GM23248 (cell line): ENCODE results near the gene CPT1C. TPM values are rescaled to one million over a fixed set of nuclear protein-coding genes. Genes with fewer than 3 reads are reported as not detected.

Experiments used
- DNase-seq: peaks from one replicate; pipeline ENCODE4 v3.0.0-alpha.2; 2015
- H2AFZ ChIP-seq: fragments of 200-600 bp; sonication (generic); 2 replicates; pipeline ENCODE4 v1.6.1; 2016; ENCODE audit warnings: antibody characterized with exemption
- H3F3A ChIP-seq: fragments of 200-600 bp; sonication (generic); 2 replicates; pipeline ENCODE4 v1.6.1; 2016; ENCODE audit warnings: mild to moderate bottlenecking, antibody characterized with exemption, mixed run types; ENCODE audit not compliant: insufficient read depth
- H3K27ac ChIP-seq: fragments of 200-600 bp; sonication (generic); 2 replicates; pipeline ENCODE4 v1.5.1; 2016; ENCODE audit warnings: mild to moderate bottlenecking
- H3K27me3 ChIP-seq: fragments of 200-600 bp; sonication (generic); replicated peaks from 2 replicates; pipeline ENCODE4 v1.6.1; 2016; ENCODE audit warnings: mild to moderate bottlenecking; ENCODE audit not compliant: insufficient read depth
- H3K36me3 ChIP-seq: fragments of 200-600 bp; sonication (generic); 2 replicates; pipeline ENCODE4 v1.6.1; 2016; ENCODE audit warnings: low read depth, mild to moderate bottlenecking
- H3K4me1 ChIP-seq: fragments of 200-600 bp; sonication (generic); 2 replicates; pipeline ENCODE4 v1.6.1; 2016; ENCODE audit warnings: mild to moderate bottlenecking; ENCODE audit not compliant: insufficient read depth
- H3K4me2 ChIP-seq: fragments of 200-600 bp; sonication (generic); one replicate; pipeline ENCODE4 v1.6.1; 2016; ENCODE audit warnings: mild to moderate bottlenecking; ENCODE audit not compliant: unreplicated experiment
- H3K4me3 ChIP-seq: fragments of 200-600 bp; sonication (generic); 2 replicates; pipeline ENCODE4 v1.5.1; 2016; ENCODE audit warnings: mild to moderate bottlenecking
- H3K79me2 ChIP-seq: fragments of 200-600 bp; sonication (generic); 2 replicates; pipeline ENCODE4 v1.6.1; 2016; ENCODE audit warnings: mild to moderate bottlenecking; ENCODE audit not compliant: insufficient read depth
- H3K9ac ChIP-seq: fragments of 200-600 bp; sonication (generic); 2 replicates; pipeline ENCODE4 v1.6.1; 2016; ENCODE audit warnings: mild to moderate bottlenecking
- H3K9me2 ChIP-seq: fragments of 200-600 bp; sonication (generic); 2 replicates; pipeline ENCODE4 v1.6.1; 2016; ENCODE audit warnings: mixed run types, mild to moderate bottlenecking, moderate library complexity; ENCODE audit not compliant: insufficient read depth
- H3K9me3 ChIP-seq: fragments of 200-600 bp; sonication (generic); one replicate; pipeline ENCODE4 v1.6.1; 2017; ENCODE audit warnings: low read depth
- H4K20me1 ChIP-seq: fragments of 200-600 bp; sonication (generic); 2 replicates; pipeline ENCODE4 v1.6.0; 2016; ENCODE audit not compliant: insufficient read depth
- EZH2 ChIP-seq: fragments of 200-600 bp; sonication (generic); IDR thresholded peaks from 2 replicates; pipeline ENCODE4 v1.6.1; 2018; ENCODE audit warnings: antibody characterized with exemption, mild to moderate bottlenecking; ENCODE audit not compliant: insufficient read depth, poor library complexity, severe bottlenecking
- EZH2phosphoT487 ChIP-seq: fragments of 200-600 bp; sonication (generic); IDR thresholded peaks from 2 replicates; pipeline ENCODE4 v1.6.1; 2018; ENCODE audit warnings: antibody characterized with exemption, moderate library complexity, mild to moderate bottlenecking, low read depth; ENCODE audit not compliant: insufficient read depth
- WGBS, 2 experiments: methylation state at CpG; one replicate each; pipeline ENCODE4 v1.1.6; 2015 to 2017; ENCODE audit warnings: low lambda C conversion rate in 2 of 2, low coverage in 1 of 2; ENCODE audit errors: missing lambda C conversion rate in 2 of 2; 5-methylcytosine and 5-hydroxymethylcytosine counted together
- in situ Hi-C: fragments of 300-500 bp; cut with MboI; formaldehyde crosslinking; loops from 2 replicates; pipeline ENCODE4 v1.15.0; 2020
- polyA plus RNA-seq: library from polyadenylated mRNA; unstranded; fragments of >200 nt; fragmentation: Nextera tagmentation; extraction: Ambion mirVana; gene quantifications from 2 replicates; pipeline ENCODE4 v1.2.1, GENCODE V29; 2016
- total RNA-seq: library from RNA; depleted of rRNA; stranded (reverse); fragments of >200 nt; shearing (Covaris generic); gene quantifications from 2 replicates; pipeline ENCODE4 v1.2.3, GENCODE V29; 2014

Gene CPT1C
- total and polyA plus RNA-seq, 2 experiments from 2014 or later: 11.7 to 14.3 TPM

DNA sequence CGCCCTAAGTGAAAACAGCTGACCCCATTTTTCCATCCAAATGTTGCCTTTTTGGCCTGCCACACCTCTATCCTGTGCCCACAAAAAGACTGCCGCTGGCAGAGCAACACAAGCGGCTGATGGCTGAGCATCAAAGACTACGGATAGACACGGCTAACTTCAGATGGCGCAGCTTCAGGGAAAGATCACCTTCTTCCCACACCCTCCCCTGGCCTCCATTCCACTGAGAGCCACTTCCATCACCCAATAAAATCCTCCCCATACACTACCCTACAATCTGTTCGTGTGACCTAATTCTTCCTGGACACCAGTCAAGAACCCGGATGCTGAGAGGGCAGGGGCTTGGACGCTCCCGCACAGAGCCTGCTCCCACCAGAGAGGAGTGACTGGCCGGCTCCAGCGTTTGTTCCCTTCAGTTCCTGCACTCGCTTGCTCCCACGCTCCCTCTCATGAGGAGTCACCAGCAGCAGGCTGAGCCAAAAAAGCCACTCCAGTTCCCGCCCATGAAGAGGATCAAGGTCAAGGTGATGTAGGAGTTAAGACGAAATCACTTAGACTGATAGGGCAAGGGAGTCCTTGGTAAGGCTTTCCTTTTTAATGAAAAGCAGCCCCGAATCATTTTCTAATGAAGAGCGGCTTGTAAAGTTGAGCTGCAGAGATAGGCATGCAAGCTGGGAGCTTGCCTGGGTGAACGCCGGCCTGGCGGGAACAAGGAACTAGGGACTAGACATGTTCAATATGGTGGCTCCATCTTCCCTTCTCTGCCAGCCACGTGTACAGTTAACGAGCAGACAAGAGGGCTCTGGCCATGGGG is 36.5 kb downstream of the CPT1C start:
- 9 to 10% methylated on average over 23 of the region's 23 CpGs for WGBS, 2 experiments
- no peak for TF ChIP-seq EZH2phosphoT487
- no peak for TF ChIP-seq EZH2
- no peaks in the 10 kb centered on the region for H3K27me3 ChIP-seq
- peak; percentile 91 for DNase-seq
- in situ Hi-C loops: no loop called here
- H3K4me2 ChIP-seq: peak overlapping the region; percentile 74
- H3K27ac ChIP-seq: peak overlapping the region; percentile 53
- H2AFZ ChIP-seq: peak overlapping the region; percentile 69
- H3K79me2 ChIP-seq: no peaks in the 10 kb centered on the region
- H3K36me3 ChIP-seq: no peaks in the 10 kb centered on the region
- H3F3A ChIP-seq: peaks cover 13% of the 10 kb centered on the region; the same call in 1 of the 2 replicates
- H3K4me1 ChIP-seq: peaks cover 22% of the 10 kb centered on the region
- H3K9me3 ChIP-seq: no peaks in the 10 kb centered on the region
- no peaks in the 10 kb centered on the region for H3K9me2 ChIP-seq
- no peaks in the 10 kb centered on the region for H4K20me1 ChIP-seq
- H3K9ac ChIP-seq: peak overlapping the region; percentile 64
- peak overlapping the region; percentile 39 for H3K4me3 ChIP-seq

DNA sequence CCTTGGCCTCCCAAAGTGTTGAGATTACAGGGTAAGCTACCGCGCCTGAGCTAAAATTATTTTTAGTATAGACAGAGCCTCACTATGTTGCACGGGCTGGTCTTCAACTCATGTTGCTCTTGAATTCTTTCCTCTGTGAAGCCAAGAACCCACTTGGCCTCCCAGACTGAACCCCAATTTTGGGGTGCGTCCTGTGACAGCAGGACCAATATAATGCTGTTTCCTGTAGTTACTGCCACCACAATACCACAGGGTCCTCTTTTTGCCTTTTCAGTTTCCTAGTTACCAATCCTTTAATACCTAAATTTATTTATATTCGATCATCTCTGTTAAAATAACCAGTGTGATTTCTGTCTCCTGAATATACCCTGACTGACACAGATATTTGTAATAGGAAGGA is 39.2 kb downstream of the CPT1C start:
- Histone ChIP-seq H3K9ac (no peak overlapping the region), H3K27me3 (no peaks in the 10 kb centered on the region), H3K27ac (no peak overlapping the region), H3K4me1 (peaks cover 13% of the 10 kb centered on the region), H3K4me3 (no peak overlapping the region), H3K9me3 (no peaks in the 10 kb centered on the region), H3K79me2 (no peaks in the 10 kb centered on the region), H3F3A (peaks cover 13% of the 10 kb centered on the region; the same call in 1 of the 2 replicates), H4K20me1 (no peaks in the 10 kb centered on the region), H3K36me3 (no peaks in the 10 kb centered on the region), H3K9me2 (no peaks in the 10 kb centered on the region), H2AFZ (no peak overlapping the region), H3K4me2 (no peak overlapping the region)
- in situ Hi-C loops: no loop called here
- no peak for DNase-seq
- 83 to 88% methylated on average over 5 of the region's 5 CpGs for WGBS, 2 experiments
- no peak for TF ChIP-seq EZH2phosphoT487
- TF ChIP-seq EZH2: no peak

DNA sequence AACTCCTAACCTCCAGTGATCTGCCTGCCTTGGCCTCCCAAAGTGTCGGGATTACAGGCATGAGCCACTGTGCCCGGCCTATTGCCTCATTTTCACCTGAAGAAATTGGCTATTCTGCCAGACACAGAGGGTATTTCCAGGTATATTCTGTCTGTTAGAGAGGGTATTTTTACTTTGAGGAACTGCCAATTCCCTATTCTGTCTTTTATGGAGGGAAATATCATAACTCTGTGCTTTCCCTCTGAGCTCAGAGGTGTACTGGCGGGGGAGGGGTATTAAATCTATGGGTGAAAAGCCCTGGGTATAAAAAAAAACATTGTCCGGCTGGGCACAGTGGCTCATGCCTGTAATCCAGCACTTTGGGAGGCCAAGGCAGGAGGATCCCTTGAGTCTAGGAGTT is 47.4 kb downstream of the CPT1C start:
- Histone ChIP-seq H3F3A (no peaks in the 10 kb centered on the region), H3K4me3 (no peak overlapping the region), H3K9me2 (no peaks in the 10 kb centered on the region), H4K20me1 (no peaks in the 10 kb centered on the region), H3K4me2 (no peak overlapping the region), H3K9me3 (no peaks in the 10 kb centered on the region), H3K4me1 (no peaks in the 10 kb centered on the region), H3K36me3 (no peaks in the 10 kb centered on the region), H3K9ac (no peak overlapping the region), H3K27me3 (no peaks in the 10 kb centered on the region), H3K27ac (no peak overlapping the region), H2AFZ (no peak overlapping the region), H3K79me2 (no peaks in the 10 kb centered on the region)
- in situ Hi-C loops: no loop called here
- WGBS, 2 experiments: 80 to 85% methylated on average over 4 of the region's 4 CpGs
- TF ChIP-seq EZH2 (no peak), EZH2phosphoT487 (no peak)
- no peak for DNase-seq

GRCh38 chr19:49739098-49739497 is 48.2 kb downstream of the CPT1C start:
- Histone ChIP-seq H2AFZ (no peak overlapping the region), H3K27me3 (no peaks in the 10 kb centered on the region), H3F3A (no peaks in the 10 kb centered on the region), H3K4me1 (no peaks in the 10 kb centered on the region), H3K79me2 (no peaks in the 10 kb centered on the region), H3K9me2 (no peaks in the 10 kb centered on the region), H3K36me3 (no peaks in the 10 kb centered on the region), H3K9ac (no peak overlapping the region), H4K20me1 (no peaks in the 10 kb centered on the region), H3K9me3 (no peaks in the 10 kb centered on the region), H3K4me2 (no peak overlapping the region), H3K4me3 (no peak overlapping the region), H3K27ac (no peak overlapping the region)
- no peak for DNase-seq
- TF ChIP-seq EZH2: no peak
- TF ChIP-seq EZH2phosphoT487: no peak
- WGBS, 2 experiments: 64 to 79% methylated on average over 1 of the region's 1 CpG
- in situ Hi-C loops: no loop called here
